Measurements from ENCODE around the gene PDCD4.

DNA sequence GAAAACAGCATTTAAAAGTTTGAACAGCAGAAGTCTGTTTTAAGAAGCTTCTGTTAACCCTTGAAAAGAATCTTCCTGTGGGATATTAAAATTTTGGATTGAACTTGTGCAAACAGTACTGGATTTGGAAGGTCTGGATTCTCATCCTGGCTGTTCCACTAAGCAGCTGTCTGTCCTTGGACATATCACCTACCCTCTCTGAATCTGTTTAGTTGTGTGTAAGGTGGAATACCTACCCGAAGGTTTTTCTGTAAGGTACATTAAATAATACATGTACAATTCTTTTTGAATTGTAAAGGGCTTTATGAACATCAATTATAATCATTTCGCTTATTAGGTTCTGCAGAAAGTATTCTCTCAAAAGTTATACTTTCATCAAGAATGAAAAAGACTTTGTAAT lies 2.2 kb downstream of the PDCD4 start:
- TF ChIP-seq, protein P1, sequence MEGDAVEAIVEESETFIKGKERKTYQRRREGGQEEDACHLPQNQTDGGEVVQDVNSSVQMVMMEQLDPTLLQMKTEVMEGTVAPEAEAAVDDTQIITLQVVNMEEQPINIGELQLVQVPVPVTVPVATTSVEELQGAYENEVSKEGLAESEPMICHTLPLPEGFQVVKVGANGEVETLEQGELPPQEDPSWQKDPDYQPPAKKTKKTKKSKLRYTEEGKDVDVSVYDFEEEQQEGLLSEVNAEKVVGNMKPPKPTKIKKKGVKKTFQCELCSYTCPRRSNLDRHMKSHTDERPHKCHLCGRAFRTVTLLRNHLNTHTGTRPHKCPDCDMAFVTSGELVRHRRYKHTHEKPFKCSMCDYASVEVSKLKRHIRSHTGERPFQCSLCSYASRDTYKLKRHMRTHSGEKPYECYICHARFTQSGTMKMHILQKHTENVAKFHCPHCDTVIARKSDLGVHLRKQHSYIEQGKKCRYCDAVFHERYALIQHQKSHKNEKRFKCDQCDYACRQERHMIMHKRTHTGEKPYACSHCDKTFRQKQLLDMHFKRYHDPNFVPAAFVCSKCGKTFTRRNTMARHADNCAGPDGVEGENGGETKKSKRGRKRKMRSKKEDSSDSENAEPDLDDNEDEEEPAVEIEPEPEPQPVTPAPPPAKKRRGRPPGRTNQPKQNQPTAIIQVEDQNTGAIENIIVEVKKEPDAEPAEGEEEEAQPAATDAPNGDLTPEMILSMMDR (IDR thresholded peaks at IDR 0.05): no peak
- no peak for TF ChIP-seq POLR2A (IDR thresholded peaks at IDR 0.05)
